Measurements from ENCODE around the gene ADAD2. TPM values are rescaled to one million over a fixed set of nuclear protein-coding genes. Genes with fewer than 3 reads are reported as not detected.
"Not testable (repeated sequence)": the region's sequence is repeated elsewhere in the genome, so short reads cannot be mapped to it uniquely, and the experiment has no call there.

The ADAD2 gene
- total RNA-seq, 1 donor from 2014 or later: 0.87 TPM

- no peaks in the 10 kb centered on the region for H3K36me3 Mint-ChIP-seq (ENCODE audit: low read depth, unreplicated experiment)
- no peak overlapping the region for H3K4me3 Mint-ChIP-seq (ENCODE audit: unreplicated experiment)
- H3K27me3 Mint-ChIP-seq (ENCODE audit: unreplicated experiment): peaks cover 1% of the 10 kb centered on the region
- no peaks in the 10 kb centered on the region for H3K4me1 Mint-ChIP-seq (ENCODE audit: unreplicated experiment)
- H3K9me3 Mint-ChIP-seq (ENCODE audit: unreplicated experiment): no peaks in the 10 kb centered on the region
- H3K27ac Mint-ChIP-seq (ENCODE audit: unreplicated experiment): no peak overlapping the region
- no peak for DNase-seq (ENCODE audit: low spot score)
- TF ChIP-seq, protein P1, sequence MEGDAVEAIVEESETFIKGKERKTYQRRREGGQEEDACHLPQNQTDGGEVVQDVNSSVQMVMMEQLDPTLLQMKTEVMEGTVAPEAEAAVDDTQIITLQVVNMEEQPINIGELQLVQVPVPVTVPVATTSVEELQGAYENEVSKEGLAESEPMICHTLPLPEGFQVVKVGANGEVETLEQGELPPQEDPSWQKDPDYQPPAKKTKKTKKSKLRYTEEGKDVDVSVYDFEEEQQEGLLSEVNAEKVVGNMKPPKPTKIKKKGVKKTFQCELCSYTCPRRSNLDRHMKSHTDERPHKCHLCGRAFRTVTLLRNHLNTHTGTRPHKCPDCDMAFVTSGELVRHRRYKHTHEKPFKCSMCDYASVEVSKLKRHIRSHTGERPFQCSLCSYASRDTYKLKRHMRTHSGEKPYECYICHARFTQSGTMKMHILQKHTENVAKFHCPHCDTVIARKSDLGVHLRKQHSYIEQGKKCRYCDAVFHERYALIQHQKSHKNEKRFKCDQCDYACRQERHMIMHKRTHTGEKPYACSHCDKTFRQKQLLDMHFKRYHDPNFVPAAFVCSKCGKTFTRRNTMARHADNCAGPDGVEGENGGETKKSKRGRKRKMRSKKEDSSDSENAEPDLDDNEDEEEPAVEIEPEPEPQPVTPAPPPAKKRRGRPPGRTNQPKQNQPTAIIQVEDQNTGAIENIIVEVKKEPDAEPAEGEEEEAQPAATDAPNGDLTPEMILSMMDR (IDR thresholded peaks at IDR 0.05; ENCODE audit: unreplicated experiment): no peak
Measured at GRCh38 chr16:84214451-84215066, 23.6 kb downstream of the ADAD2 start.

- Mint-ChIP-seq H3K36me3 (ENCODE audit: low read depth, unreplicated experiment) (no peaks in the 10 kb centered on the region), H3K27me3 (ENCODE audit: unreplicated experiment) (peaks cover 1% of the 10 kb centered on the region), H3K4me3 (ENCODE audit: unreplicated experiment) (no peak overlapping the region), H3K9me3 (ENCODE audit: unreplicated experiment) (no peaks in the 10 kb centered on the region), H3K4me1 (ENCODE audit: unreplicated experiment) (no peaks in the 10 kb centered on the region), H3K27ac (ENCODE audit: unreplicated experiment) (no peak overlapping the region)
- TF ChIP-seq, protein P1 (IDR thresholded peaks at IDR 0.05; ENCODE audit: unreplicated experiment): no peak
- DNase-seq (ENCODE audit: low spot score): no peak
Measured at GRCh38 chr16:84215531-84215930, 24.6 kb downstream of the ADAD2 start.

DNA sequence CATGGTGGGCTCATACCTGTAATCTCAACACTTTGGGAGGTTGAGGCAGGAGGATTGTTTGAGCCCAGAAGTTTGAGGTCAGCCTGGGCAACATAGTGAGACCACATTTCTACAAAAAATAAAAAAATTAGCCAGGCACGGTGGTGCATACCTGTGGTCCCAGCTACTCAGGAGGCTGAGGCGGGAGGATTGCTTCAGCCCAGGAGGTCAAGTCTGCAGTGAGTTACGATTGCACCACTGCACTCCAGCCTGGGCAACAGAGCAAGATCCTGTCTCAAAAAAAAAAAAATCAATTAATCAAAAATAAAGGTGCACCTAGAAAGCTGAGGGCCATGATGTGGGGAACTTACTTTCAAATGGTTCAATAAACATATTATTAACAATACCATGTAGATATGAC lies 25.2 kb downstream of the ADAD2 start:
- DNase-seq (ENCODE audit: low spot score); H3K27me3 Mint-ChIP-seq (ENCODE audit: unreplicated experiment); H3K4me3 Mint-ChIP-seq (ENCODE audit: unreplicated experiment); H3K36me3 Mint-ChIP-seq (ENCODE audit: low read depth, unreplicated experiment); H3K27ac Mint-ChIP-seq (ENCODE audit: unreplicated experiment); H3K4me1 Mint-ChIP-seq (ENCODE audit: unreplicated experiment); H3K9me3 Mint-ChIP-seq (ENCODE audit: unreplicated experiment): not testable (repeated sequence)

GRCh38 chr16:84218176-84218823 lies 27.3 kb downstream of the ADAD2 start:
- Mint-ChIP-seq H3K36me3 (ENCODE audit: low read depth, unreplicated experiment) (no peaks in the 10 kb centered on the region), H3K9me3 (ENCODE audit: unreplicated experiment) (no peaks in the 10 kb centered on the region), H3K4me1 (ENCODE audit: unreplicated experiment) (no peaks in the 10 kb centered on the region), H3K27ac (ENCODE audit: unreplicated experiment) (no peak overlapping the region), H3K4me3 (ENCODE audit: unreplicated experiment) (no peak overlapping the region), H3K27me3 (ENCODE audit: unreplicated experiment) (peaks cover 5% of the 10 kb centered on the region)
- DNase-seq (ENCODE audit: low spot score): no peak
- TF ChIP-seq, protein P1 (IDR thresholded peaks at IDR 0.05; ENCODE audit: unreplicated experiment): no peak

DNA sequence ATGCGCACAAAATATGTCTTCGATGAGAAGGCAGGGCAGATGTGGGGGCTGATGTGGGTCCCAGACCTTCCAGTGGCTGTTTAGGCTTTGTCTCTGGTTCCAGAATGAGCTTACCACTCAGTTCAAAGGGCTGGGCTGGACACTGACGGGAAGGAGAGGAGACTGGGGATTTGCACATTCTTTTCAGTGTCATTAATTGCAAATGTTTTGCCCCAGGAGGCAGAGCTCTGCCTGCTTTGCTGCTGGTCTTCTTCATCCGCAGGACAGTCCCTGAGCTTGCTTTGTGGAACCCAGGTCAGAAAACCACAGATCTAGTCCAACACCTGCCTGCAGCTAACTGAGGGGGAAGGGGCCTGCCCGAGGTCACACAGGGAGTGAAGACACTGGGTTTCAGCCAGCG lies 28.0 kb downstream of the ADAD2 start:
- H3K4me1 Mint-ChIP-seq (ENCODE audit: unreplicated experiment): no peaks in the 10 kb centered on the region
- TF ChIP-seq, protein P1 (IDR thresholded peaks at IDR 0.05; ENCODE audit: unreplicated experiment): no peak
- no peak overlapping the region for H3K27ac Mint-ChIP-seq (ENCODE audit: unreplicated experiment)
- no peaks in the 10 kb centered on the region for H3K36me3 Mint-ChIP-seq (ENCODE audit: low read depth, unreplicated experiment)
- H3K4me3 Mint-ChIP-seq (ENCODE audit: unreplicated experiment): no peak overlapping the region
- no peaks in the 10 kb centered on the region for H3K9me3 Mint-ChIP-seq (ENCODE audit: unreplicated experiment)
- peaks cover 4% of the 10 kb centered on the region for H3K27me3 Mint-ChIP-seq (ENCODE audit: unreplicated experiment)
- DNase-seq (ENCODE audit: low spot score): no peak
